ENCODE results near the gene PREX1. TPM values are rescaled to one million over a fixed set of nuclear protein-coding genes. Genes with fewer than 3 reads are reported as not detected.

PREX1 gene
- total RNA-seq, 1 donor: 14.1 TPM

DNA sequence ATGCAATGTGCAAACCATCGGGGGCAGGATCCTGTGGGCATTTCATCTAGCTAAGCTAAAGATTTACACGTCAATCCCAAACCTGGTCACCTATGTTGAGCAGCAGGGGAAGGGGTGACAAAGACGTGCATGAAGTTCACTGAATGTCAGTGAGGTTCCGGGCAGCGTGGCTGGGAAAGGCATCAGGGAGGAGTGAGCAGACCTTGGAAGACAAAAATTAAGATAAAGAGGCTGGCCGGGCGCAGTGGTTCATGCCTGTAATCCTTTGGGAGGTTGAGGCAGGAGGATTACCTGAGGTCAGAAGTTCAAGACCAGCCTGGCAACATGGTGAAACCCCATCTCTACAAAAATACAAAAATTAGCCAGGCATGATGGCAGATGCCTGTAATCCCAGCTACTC lies 126.1 kb downstream of the PREX1 start:
- no peak overlapping the region for H3K27ac ChIP-seq (ENCODE audit: low read depth, low read length)
- H3K79me2 ChIP-seq (ENCODE audit: insufficient read depth, low read length): no peaks in the 10 kb centered on the region
- TF ChIP-seq, protein P1, sequence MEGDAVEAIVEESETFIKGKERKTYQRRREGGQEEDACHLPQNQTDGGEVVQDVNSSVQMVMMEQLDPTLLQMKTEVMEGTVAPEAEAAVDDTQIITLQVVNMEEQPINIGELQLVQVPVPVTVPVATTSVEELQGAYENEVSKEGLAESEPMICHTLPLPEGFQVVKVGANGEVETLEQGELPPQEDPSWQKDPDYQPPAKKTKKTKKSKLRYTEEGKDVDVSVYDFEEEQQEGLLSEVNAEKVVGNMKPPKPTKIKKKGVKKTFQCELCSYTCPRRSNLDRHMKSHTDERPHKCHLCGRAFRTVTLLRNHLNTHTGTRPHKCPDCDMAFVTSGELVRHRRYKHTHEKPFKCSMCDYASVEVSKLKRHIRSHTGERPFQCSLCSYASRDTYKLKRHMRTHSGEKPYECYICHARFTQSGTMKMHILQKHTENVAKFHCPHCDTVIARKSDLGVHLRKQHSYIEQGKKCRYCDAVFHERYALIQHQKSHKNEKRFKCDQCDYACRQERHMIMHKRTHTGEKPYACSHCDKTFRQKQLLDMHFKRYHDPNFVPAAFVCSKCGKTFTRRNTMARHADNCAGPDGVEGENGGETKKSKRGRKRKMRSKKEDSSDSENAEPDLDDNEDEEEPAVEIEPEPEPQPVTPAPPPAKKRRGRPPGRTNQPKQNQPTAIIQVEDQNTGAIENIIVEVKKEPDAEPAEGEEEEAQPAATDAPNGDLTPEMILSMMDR (IDR thresholded peaks at IDR 0.05; ENCODE audit: extremely low read depth, low read depth, low read length): no peak
- H2AFZ ChIP-seq (ENCODE audit: low read length): no peak overlapping the region
- no peaks in the 10 kb centered on the region for H3K27me3 ChIP-seq (ENCODE audit: insufficient read depth, low read length)
- DNase-seq (ENCODE audit: insufficient read length, low spot score, missing footprints): peak; percentile 31
- H3K36me3 ChIP-seq (ENCODE audit: insufficient read depth, low read length): no peaks in the 10 kb centered on the region
- H3K4me1 ChIP-seq (ENCODE audit: insufficient read depth, low read length): peaks cover 3% of the 10 kb centered on the region
- H3K4me3 ChIP-seq (ENCODE audit: insufficient read depth, low read length): no peak overlapping the region
- no peaks in the 10 kb centered on the region for H4K20me1 ChIP-seq (ENCODE audit: insufficient read depth, low read length)
- no peak overlapping the region for H3K4me2 ChIP-seq (ENCODE audit: insufficient read depth, low read length)
- no peaks in the 10 kb centered on the region for H3K9me3 ChIP-seq (ENCODE audit: low read depth, low read length)

DNA sequence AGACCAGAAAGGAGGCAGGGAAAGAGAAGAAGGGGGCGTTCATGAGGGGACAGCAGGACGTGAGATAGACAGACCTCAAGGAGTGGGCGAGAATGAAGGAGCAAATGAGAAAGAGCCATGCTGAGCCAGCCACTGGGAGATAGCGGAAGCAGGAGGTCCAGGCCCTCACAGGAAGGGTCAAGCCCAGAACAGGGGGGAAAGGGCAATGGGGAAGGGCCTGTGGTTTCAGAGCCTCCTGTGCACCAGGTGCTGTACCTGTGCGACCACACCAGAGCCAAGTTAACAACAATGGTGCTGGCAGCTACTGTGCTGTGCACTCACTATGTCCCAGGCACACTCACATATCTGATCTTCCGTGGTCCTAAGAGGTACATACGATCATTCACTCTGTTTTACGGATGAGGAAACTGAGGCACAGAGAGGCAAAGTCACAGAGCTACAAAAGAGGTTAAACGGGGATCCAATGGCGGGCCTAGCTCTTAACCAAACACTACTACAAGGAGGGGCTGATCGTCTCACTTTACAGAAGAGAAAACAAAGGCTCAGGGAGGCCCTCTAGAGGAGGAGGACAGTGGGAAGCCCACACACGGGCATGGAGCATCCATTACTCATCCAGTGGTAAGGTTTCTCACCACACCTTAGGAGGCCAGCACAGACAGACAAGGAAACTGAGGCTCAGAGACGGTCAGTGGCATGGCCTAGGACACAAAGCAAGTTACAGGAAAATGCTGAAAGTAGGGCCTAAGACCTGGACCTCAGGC lies 129.1 kb downstream of the PREX1 start:
- DNase-seq (ENCODE audit: insufficient read length, low spot score, missing footprints): peak; percentile 65
- Histone ChIP-seq H3K79me2 (ENCODE audit: insufficient read depth, low read length) (no peaks in the 10 kb centered on the region), H3K4me2 (ENCODE audit: insufficient read depth, low read length) (no peak overlapping the region), H2AFZ (ENCODE audit: low read length) (no peak overlapping the region), H3K4me1 (ENCODE audit: insufficient read depth, low read length) (peaks cover 3% of the 10 kb centered on the region), H3K27me3 (ENCODE audit: insufficient read depth, low read length) (no peaks in the 10 kb centered on the region), H4K20me1 (ENCODE audit: insufficient read depth, low read length) (no peaks in the 10 kb centered on the region), H3K4me3 (ENCODE audit: insufficient read depth, low read length) (no peak overlapping the region), H3K36me3 (ENCODE audit: insufficient read depth, low read length) (no peaks in the 10 kb centered on the region), H3K27ac (ENCODE audit: low read depth, low read length) (no peak overlapping the region), H3K9me3 (ENCODE audit: low read depth, low read length) (no peaks in the 10 kb centered on the region)
- TF ChIP-seq, protein P1 (IDR thresholded peaks at IDR 0.05; ENCODE audit: extremely low read depth, low read depth, low read length): no peak

DNA sequence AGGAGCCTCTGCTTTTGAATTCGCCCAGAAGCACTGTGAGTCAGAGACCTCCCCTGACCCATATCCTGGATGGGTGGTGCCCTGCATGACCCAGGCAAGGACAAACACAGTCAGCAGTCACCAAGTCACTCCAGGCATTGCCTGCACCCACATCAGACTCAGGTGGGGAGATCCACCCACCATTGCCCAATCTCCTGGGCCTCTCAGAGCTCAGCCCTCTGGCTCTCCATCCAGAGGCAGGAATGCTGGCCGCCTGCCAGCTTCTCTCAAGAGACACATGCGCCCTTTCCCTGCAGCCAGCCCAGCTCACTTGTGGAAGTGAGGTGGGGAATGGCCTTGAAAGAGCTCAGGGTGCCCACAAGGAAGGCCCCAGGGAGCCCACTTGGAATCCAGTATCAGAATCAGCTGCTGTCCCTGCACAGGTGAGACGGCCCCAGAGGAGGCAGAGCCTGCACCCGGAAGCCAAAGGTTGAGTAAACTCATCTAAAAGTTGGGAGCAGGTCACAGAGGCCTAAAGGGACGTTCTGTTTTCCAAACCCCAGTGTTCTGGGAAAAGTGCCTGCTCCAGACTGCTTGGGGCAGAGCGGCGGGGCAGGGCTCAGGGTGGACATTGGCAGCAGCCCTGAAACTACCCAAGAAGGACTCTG lies 129.8 kb downstream of the PREX1 start:
- no peaks in the 10 kb centered on the region for H4K20me1 ChIP-seq (ENCODE audit: insufficient read depth, low read length)
- no peak overlapping the region for H2AFZ ChIP-seq (ENCODE audit: low read length)
- peaks cover 3% of the 10 kb centered on the region for H3K4me1 ChIP-seq (ENCODE audit: insufficient read depth, low read length)
- TF ChIP-seq, protein P1 (IDR thresholded peaks at IDR 0.05; ENCODE audit: extremely low read depth, low read depth, low read length): no peak
- no peak overlapping the region for H3K27ac ChIP-seq (ENCODE audit: low read depth, low read length)
- no peak overlapping the region for H3K4me2 ChIP-seq (ENCODE audit: insufficient read depth, low read length)
- H3K36me3 ChIP-seq (ENCODE audit: insufficient read depth, low read length): no peaks in the 10 kb centered on the region
- no peak overlapping the region for H3K4me3 ChIP-seq (ENCODE audit: insufficient read depth, low read length)
- peak; percentile 82 for DNase-seq (ENCODE audit: insufficient read length, low spot score, missing footprints)
- no peaks in the 10 kb centered on the region for H3K27me3 ChIP-seq (ENCODE audit: insufficient read depth, low read length)
- H3K9me3 ChIP-seq (ENCODE audit: low read depth, low read length): no peaks in the 10 kb centered on the region
- H3K79me2 ChIP-seq (ENCODE audit: insufficient read depth, low read length): no peaks in the 10 kb centered on the region

DNA sequence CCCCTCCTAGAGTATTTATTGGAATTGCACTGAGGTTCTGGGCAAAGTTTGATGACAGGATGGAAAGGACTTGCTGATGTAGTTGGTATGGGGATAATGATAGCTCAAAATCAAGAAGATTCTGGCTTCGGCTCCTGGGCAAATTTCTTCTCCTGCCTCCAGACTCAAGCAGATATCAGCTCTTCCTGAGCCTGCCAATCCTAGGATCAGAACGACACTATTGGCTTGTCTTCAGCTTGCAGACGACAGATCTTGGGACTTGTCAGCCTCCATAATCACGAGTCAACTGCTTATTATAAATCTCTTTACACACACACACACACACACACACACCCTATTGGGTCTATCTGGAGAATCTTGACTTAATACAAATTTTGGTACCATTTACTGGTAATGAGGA lies 131.1 kb downstream of the PREX1 start:
- Histone ChIP-seq H3K4me1 (ENCODE audit: insufficient read depth, low read length) (peaks cover 3% of the 10 kb centered on the region), H3K9me3 (ENCODE audit: low read depth, low read length) (no peaks in the 10 kb centered on the region), H3K36me3 (ENCODE audit: insufficient read depth, low read length) (no peaks in the 10 kb centered on the region), H3K4me2 (ENCODE audit: insufficient read depth, low read length) (no peak overlapping the region), H2AFZ (ENCODE audit: low read length) (no peak overlapping the region), H3K27ac (ENCODE audit: low read depth, low read length) (no peak overlapping the region), H3K27me3 (ENCODE audit: insufficient read depth, low read length) (no peaks in the 10 kb centered on the region), H4K20me1 (ENCODE audit: insufficient read depth, low read length) (no peaks in the 10 kb centered on the region), H3K4me3 (ENCODE audit: insufficient read depth, low read length) (no peak overlapping the region), H3K79me2 (ENCODE audit: insufficient read depth, low read length) (no peaks in the 10 kb centered on the region)
- TF ChIP-seq, protein P1 (IDR thresholded peaks at IDR 0.05; ENCODE audit: extremely low read depth, low read depth, low read length): no peak
- peak; percentile 38 for DNase-seq (ENCODE audit: insufficient read length, low spot score, missing footprints)

Measured in osteoblast (primary cell).